MM.1S (cell line): ENCODE data around the gene PDXDC1.
"Not testable (repeated sequence)": the region's sequence is repeated elsewhere in the genome, so short reads cannot be mapped to it uniquely, and the experiment has no call there.

Experiments
- EZH2 ChIP-seq: fragments of 300-600 bp; sonication (generic); optimal IDR thresholded peaks from 2 replicates; pipeline ENCODE3; 2017; ENCODE audit warnings: low read depth, mild to moderate bottlenecking, antibody characterized with exemption, low read length, mixed read lengths
- EZH2phosphoT487 ChIP-seq: fragments of 300-600 bp; sonication (generic); IDR thresholded peaks from 2 replicates; pipeline ENCODE4 v1.6.1; 2018; ENCODE audit warnings: antibody characterized with exemption, low read length

DNA sequence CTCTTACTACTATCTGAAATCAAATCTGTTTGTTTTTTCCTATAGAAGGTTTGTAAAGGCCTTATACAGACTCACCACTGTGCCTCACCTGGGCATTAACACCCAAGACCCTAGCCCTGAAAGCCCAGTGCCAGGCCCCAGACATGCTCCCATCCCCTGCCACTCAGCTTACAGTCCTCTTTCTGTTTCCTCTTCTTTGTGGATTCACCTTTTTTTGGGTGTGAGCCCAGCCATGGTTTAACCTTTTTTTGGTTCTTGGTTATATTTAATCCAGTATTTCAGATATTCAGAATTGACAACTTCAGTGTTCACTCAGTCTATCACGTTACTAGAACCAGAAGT lies 50.0 kb downstream of the PDXDC1 start:
- not testable (repeated sequence) for TF ChIP-seq EZH2, EZH2phosphoT487
